ENCODE data around the gene MAEA.

DNA sequence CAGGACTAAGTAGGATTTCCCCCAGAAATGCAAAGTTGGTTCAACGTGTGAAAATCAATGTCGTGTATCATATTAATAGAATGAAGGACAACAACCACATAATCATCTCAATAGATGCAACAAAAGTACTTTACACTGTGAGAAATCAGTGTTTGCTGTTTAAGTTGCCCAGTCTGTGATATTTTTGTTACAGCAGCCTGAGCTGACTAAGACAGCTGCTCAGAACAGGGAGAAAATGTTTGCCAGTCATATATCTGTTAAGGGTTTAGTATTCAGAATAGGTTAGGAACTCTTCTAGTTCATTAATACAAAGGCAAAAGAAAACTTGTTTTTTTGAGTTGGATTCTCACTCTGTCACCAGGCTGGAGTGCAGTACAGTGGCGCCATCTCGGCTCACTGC is 12.5 kb downstream of the MAEA start:
- TF ChIP-seq CTCF (IDR thresholded peaks at IDR 0.05) (no peak), POLR2A (IDR thresholded peaks at IDR 0.05) (no peak), EP300 (IDR thresholded peaks at IDR 0.05) (no peak)

All from tibial nerve (tissue), 4 donors.